K562 (cell line): ENCODE measurements around the gene CRNKL1. TPM values are rescaled to one million over a fixed set of nuclear protein-coding genes. Genes with fewer than 3 reads are reported as not detected.

Experiments used
- ATAC-seq: fragments of 200-7000 bp; cut with Tn5 transposase; 3 replicates; pipeline ENCODE4 v1.9.1; 2020; ENCODE audit warnings: moderate library complexity
- BruUV-seq: library from RNA; stranded (reverse); fragments of 400-500 nt; replicated peaks from 2 replicates; lab custom pipeline; 2021; lab: Mats Ljungman, UMichigan
- CTCF ChIA-PET: fragments of 300-600 bp; formaldehyde crosslinking; extraction: SDS; loops from one replicate; lab custom pipeline; 2021; ENCODE audit warnings: low intra/inter-chr PET ratio; lab: Yijun Ruan, JAX
- POLR2A ChIA-PET: fragments of 300-600, 350-650 bp; sonication (Branson Sonifier 250); formaldehyde crosslinking; extraction: SDS; loops from one replicate; lab custom pipeline; 2021; ENCODE audit warnings: antibody characterized with exemption, inconsistent platforms; lab: Yijun Ruan, JAX
- DNase-seq, 4 experiments: peaks; one replicate each; pipeline versions ENCODE4 v3.0.0 to v3.0.0-alpha.2; 2011 to 2018; ENCODE audit warnings: low spot score in 3 of 4, mixed read lengths in 3 of 4; ENCODE audit errors: extremely low read depth in 1 of 4
- FAIRE-seq: peaks from 2 replicates; lab custom pipeline; 2011; peaks lifted over from hg19 to GRCh38; lab: Jason Lieb, UNC
- H2AFZ ChIP-seq: 2 replicates; pipeline ENCODE4 v1.6.0; 2011; ENCODE audit warnings: low read depth, low read length, control low read depth, inconsistent platforms
- H3K27ac ChIP-seq: fragments of 200-600 bp; 3 replicates; pipeline ENCODE4 v1.8.0; 2011; ENCODE audit warnings: low read depth, mild to moderate bottlenecking, control low read depth, inconsistent platforms, low read length, moderate library complexity, mixed read lengths; ENCODE audit errors: extremely low read depth
- H3K27me3 ChIP-seq, 2 experiments: fragments of 300-600 bp in 1 of 2; 2 replicates in 1 of 2; 3 replicates in 1 of 2; pipeline versions ENCODE4 v1.6.0 to v1.8.0; 2011; ENCODE audit warnings: inconsistent platforms in 2 of 2, low read length in 2 of 2, mild to moderate bottlenecking in 1 of 2, mixed read lengths in 1 of 2, moderate library complexity in 1 of 2; ENCODE audit not compliant: control insufficient read depth in 2 of 2, insufficient read depth in 2 of 2
- H3K36me3 ChIP-seq: fragments of 300-600 bp; 3 replicates; pipeline ENCODE4 v1.8.0; 2011; ENCODE audit warnings: mild to moderate bottlenecking, low read length, inconsistent platforms; ENCODE audit not compliant: control insufficient read depth, insufficient read depth
- H3K4me1 ChIP-seq, 2 experiments: fragments of 200-600 bp in 1 of 2; replicated peaks in 1 of 2; 2 replicates in 1 of 2; 3 replicates in 1 of 2; pipeline versions ENCODE4 v1.5.1 to v1.8.0; 2011; ENCODE audit warnings: inconsistent platforms in 2 of 2, low read length in 2 of 2, mild to moderate bottlenecking in 1 of 2, mixed read lengths in 1 of 2, moderate library complexity in 1 of 2; ENCODE audit not compliant: control insufficient read depth in 2 of 2, insufficient read depth in 2 of 2
- H3K4me2 ChIP-seq: 2 replicates; pipeline ENCODE4 v1.6.1; 2011; ENCODE audit warnings: low read length, control low read depth, inconsistent platforms, mixed read lengths; ENCODE audit not compliant: insufficient read depth
- H3K4me3 ChIP-seq: fragments of 200-600 bp; sonication (generic), shearing (Covaris generic); 2 replicates; pipeline ENCODE4 v1.5.1; 2016; ENCODE audit warnings: control low read depth, inconsistent platforms
- H3K79me2 ChIP-seq: fragments of 200-600 bp; 3 replicates; pipeline ENCODE4 v1.8.0; 2011; ENCODE audit warnings: low read length, inconsistent platforms; ENCODE audit not compliant: control insufficient read depth, insufficient read depth
- H3K9ac ChIP-seq, 2 experiments: 2 replicates each; pipeline versions ENCODE4 v1.6.0 to v1.6.1; 2011; ENCODE audit warnings: low read depth in 2 of 2, low read length in 2 of 2, control low read depth in 1 of 2, inconsistent platforms in 1 of 2, mild to moderate bottlenecking in 1 of 2, mixed read lengths in 1 of 2; ENCODE audit not compliant: insufficient read depth in 1 of 2
- H3K9me1 ChIP-seq: one replicate; pipeline ENCODE4 v1.6.0; 2011; ENCODE audit warnings: inconsistent platforms, mild to moderate bottlenecking, low read length, moderate library complexity; ENCODE audit not compliant: control insufficient read depth, insufficient read depth
- H3K9me3 ChIP-seq: replicated peaks from 2 replicates; pipeline ENCODE4 v1.5.1; 2011; ENCODE audit warnings: low read depth, low read length, inconsistent platforms; ENCODE audit not compliant: control insufficient read depth, insufficient read depth
- H4K20me1 ChIP-seq: replicated peaks from 2 replicates; pipeline ENCODE4 v1.6.1; 2011; ENCODE audit warnings: low read length, inconsistent platforms, mixed read lengths; ENCODE audit not compliant: control insufficient read depth, insufficient read depth
- CBX2 ChIP-seq: fragments of 200-600 bp; sonication (generic); IDR thresholded peaks from one replicate; pipeline ENCODE4 v1.6.1; 2012; ENCODE audit warnings: mild to moderate bottlenecking, low read length, inconsistent platforms; ENCODE audit not compliant: insufficient read depth, poor library complexity, severe bottlenecking
- CREB1 ChIP-seq, 2 experiments: sonication (generic) in 1 of 2; formaldehyde crosslinking in 1 of 2; IDR thresholded peaks; 2 replicates each; pipeline versions ENCODE4 v1.6.1 to v1.8.0; 2012 to 2022; ENCODE audit warnings: inconsistent platforms in 1 of 2, mild to moderate bottlenecking in 1 of 2, missing genetic modification reagents in 1 of 2, moderate library complexity in 1 of 2
- HSF4 ChIP-seq: fragments of 250-450 bp; sonication (Bioruptor Pico); IDR thresholded peaks from 2 replicates; pipeline ENCODE4 v2.1.2; 2022; ENCODE audit warnings: mild to moderate bottlenecking, moderate library complexity, borderline replicate concordance
- MYC ChIP-seq, 2 experiments: fragments of 250-450 bp in 1 of 2; sonication (Bioruptor Pico) in 1 of 2; IDR thresholded peaks; 2 replicates each; pipeline versions ENCODE4 v1.5.1 to v1.6.1; 2012 to 2021; ENCODE audit warnings: low read depth in 2 of 2, borderline replicate concordance in 1 of 2, improper control_type of control experiment in 1 of 2, low read length in 1 of 2, mild to moderate bottlenecking in 1 of 2, moderate library complexity in 1 of 2
- WGBS: fragments of 100-300 bp; shearing (Covaris generic); methylation state at CpG from one replicate; pipeline ENCODE4 v1.1.6; 2016; ENCODE audit warnings: low coverage, mixed read lengths; ENCODE audit not compliant: insufficient coverage; ENCODE audit errors: missing lambda C conversion rate; 5-methylcytosine and 5-hydroxymethylcytosine counted together
- in situ Hi-C: fragments of 300-500 bp; cut with MboI; formaldehyde crosslinking; loops from 4 replicates; pipeline ENCODE4 v1.15.0; 2018; ENCODE audit warnings: inconsistent platforms, mixed read lengths
- intact Hi-C: fragments of 100-400 bp; cut with micrococcal nuclease; formaldehyde crosslinking; loops from 2 replicates; pipeline ENCODE4 v1.14.2; 2022
- polyA plus RNA-seq, 8 experiments: library from polyadenylated mRNA; depleted of rRNA in 4 of 8; stranded (reverse) in 5 of 8; unstranded in 3 of 8; fragments of >200 nt; fragmentation: Nextera tagmentation in 2 of 8; fragmentation: Illumina TruSeq in 1 of 8; extraction: Ambion mirVana in 2 of 8; extraction: Trizol in 1 of 8; gene quantifications; 2 replicates each; pipeline versions ENCODE4 v1.2.1 to v1.2.3, GENCODE V29; 2011 to 2014; ENCODE audit warnings: inconsistent platforms in 1 of 8, missing spikeins in 1 of 8
- total RNA-seq, 7 experiments: library from RNA; depleted of rRNA in 6 of 7; stranded (reverse); fragments of >200 nt in 6 of 7; fragmentation: Illumina TruSeq in 2 of 7; extraction: Trizol in 2 of 7; gene quantifications; 2 replicates each; pipeline versions ENCODE4 v1.2.1 to v1.2.3, GENCODE V29; 2011 to 2021; ENCODE audit warnings: low replicate concordance in 1 of 7

CRNKL1 gene
- total and polyA plus RNA-seq, 9 of the 15 experiments (the other 6 are each of a cell fraction or from before 2014, with no cell fraction given) = 8.1 to 17.0 (median 11.7) TPM

- 0% methylated on average over 1 of the region's 2 CpGs for WGBS
- no peaks in the 10 kb centered on the region for H3K36me3 ChIP-seq
- no peak overlapping the region for H3K4me3 ChIP-seq
- CTCF ChIA-PET = no interaction called here
- H3K27ac ChIP-seq = no peak overlapping the region
- no TSS peak for BruUV-seq
- H2AFZ ChIP-seq = no peak overlapping the region
- no peak for ATAC-seq
- peaks cover 9 to 11% of the 10 kb centered on the region in 2 experiments; a peak in 3 of 5 replicates for H3K27me3 ChIP-seq
- in situ Hi-C loops (no loop called here), intact Hi-C loops (loop anchor here (10.0 kb wide), 1 partner anchor 562 kb away; no protein-coding TSS in a partner anchor)
- DNase-seq = no peak
- POLR2A ChIA-PET = no interaction called here
- peaks cover 5% of the 10 kb centered on the region for H3K79me2 ChIP-seq
- no peak overlapping the region for H3K4me2 ChIP-seq
- H3K9me3 ChIP-seq = no peaks in the 10 kb centered on the region
- H4K20me1 ChIP-seq = no peaks in the 10 kb centered on the region
- H3K4me1 ChIP-seq = peaks cover 0 to 9% of the 10 kb centered on the region in 2 experiments; a peak in 2 of 5 replicates
- H3K9ac ChIP-seq = no peak overlapping the region
- H3K9me1 ChIP-seq = no peaks in the 10 kb centered on the region
- no peak for TF ChIP-seq MYC (IDR thresholded peaks at IDR 0.05; ENCODE audit: low read depth, low read length)
- TF ChIP-seq MYC (CRISPR knock-in tag; IDR thresholded peaks at IDR 0.05; ENCODE audit: borderline replicate concordance, low read depth) = no peak
- TF ChIP-seq CBX2 = peak; percentile 23
- TF ChIP-seq HSF4 (CRISPR knock-in tag) = no peak
- no peak for TF ChIP-seq CREB1 (IDR thresholded peaks at IDR 0.05)
- no peak for TF ChIP-seq CREB1 (CRISPR knock-in tag; IDR thresholded peaks at IDR 0.05)
- FAIRE-seq = no peak
Measured at GRCh38 chr20:20012541-20012940, 39.7 kb downstream of the CRNKL1 start.
